LNCAP (cell line): ENCODE results near the gene RPS3.

Experiments used
- CTCF ChIP-seq: fragments of 450-650 bp; IDR thresholded peaks from 2 replicates; pipeline ENCODE4 v1.5.1; 2017; ENCODE audit warnings: mild to moderate bottlenecking

RPS3 gene

GRCh38 chr11:75386942-75387630, 12.2 kb upstream of the RPS3 start:
- TF ChIP-seq CTCF, result no peak

GRCh38 chr11:75387736-75388294, 11.5 kb upstream of the RPS3 start:
- TF ChIP-seq CTCF, result no peak

- peak; percentile 91 for TF ChIP-seq CTCF
These were observed 10.7 kb upstream of the RPS3 start for GRCh38 chr11:75388386-75389275.

- no peak for TF ChIP-seq CTCF
These were observed 10.1 kb upstream of the RPS3 start for GRCh38 chr11:75389276-75389605.

GRCh38 chr11:75389925-75390324, 9.4 kb upstream of the RPS3 start:
- no peak for TF ChIP-seq CTCF

- no peak for TF ChIP-seq CTCF
These were observed 5.1 kb upstream of the RPS3 start for GRCh38 chr11:75394085-75394840.

GRCh38 chr11:75398906-75399305, 412 bp upstream of the RPS3 start:
- TF ChIP-seq CTCF, result no peak
